BE2C (cell line): ENCODE data around the gene RAET1L.
"Not testable (repeated sequence)": the region's sequence is repeated elsewhere in the genome, so short reads cannot be mapped to it uniquely, and the experiment has no call there.

Source experiments
- DNase-seq: peaks from one replicate; pipeline ENCODE4 v3.0.0-alpha.2; 2020
- H3K27me3 ChIP-seq: fragments of 250-450 bp; sonication (Bioruptor Pico); 2 replicates; pipeline ENCODE4 v1.5.1; 2020; ENCODE audit warnings: mild to moderate bottlenecking
- H3K36me3 ChIP-seq: fragments of 250-450 bp; sonication (Bioruptor Pico); 2 replicates; pipeline ENCODE4 v1.5.1; 2020; ENCODE audit warnings: mild to moderate bottlenecking
- H3K4me1 ChIP-seq: fragments of 250-450 bp; sonication (Bioruptor Pico); 2 replicates; pipeline ENCODE4 v1.5.1; 2020
- H3K4me3 ChIP-seq: 2 replicates; pipeline ENCODE4 v1.5.1; 2011; ENCODE audit warnings: low read depth, low read length
- H3K9me3 ChIP-seq: fragments of 250-450 bp; sonication (Bioruptor Pico); 2 replicates; pipeline ENCODE4 v1.5.1; 2020
- TF ChIP-seq, protein P1 (sequence below): IDR thresholded peaks from 2 replicates; pipeline ENCODE4 v1.5.1; 2012; ENCODE audit warnings: mild to moderate bottlenecking, low read depth, low read length

RAET1L gene

DNA sequence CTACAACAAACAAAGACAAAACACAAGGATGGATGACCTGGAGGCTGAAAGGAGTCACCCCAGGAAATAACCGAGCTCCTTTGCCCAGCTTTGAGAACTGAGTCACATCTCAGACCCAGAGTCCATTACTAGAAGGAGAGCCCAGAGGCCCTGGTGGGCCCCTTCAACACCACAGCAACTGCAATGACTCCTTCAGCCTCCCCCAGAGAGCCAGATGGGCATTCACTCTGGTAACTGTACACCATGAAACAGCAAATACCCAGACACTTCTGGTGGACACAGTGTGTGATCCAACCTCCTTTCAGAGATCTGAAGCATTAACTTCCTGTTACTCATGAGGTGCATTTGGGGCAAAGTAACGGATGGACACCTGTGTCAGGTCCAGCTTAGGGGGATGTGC is 22.6 kb downstream of the RAET1L start:
- Histone ChIP-seq H3K4me3 (no peak overlapping the region), H3K9me3 (no peaks in the 10 kb centered on the region), H3K27me3 (peaks cover 6% of the 10 kb centered on the region), H3K36me3 (no peaks in the 10 kb centered on the region), H3K4me1 (no peaks in the 10 kb centered on the region)
- no peak for DNase-seq
- TF ChIP-seq, protein P1, sequence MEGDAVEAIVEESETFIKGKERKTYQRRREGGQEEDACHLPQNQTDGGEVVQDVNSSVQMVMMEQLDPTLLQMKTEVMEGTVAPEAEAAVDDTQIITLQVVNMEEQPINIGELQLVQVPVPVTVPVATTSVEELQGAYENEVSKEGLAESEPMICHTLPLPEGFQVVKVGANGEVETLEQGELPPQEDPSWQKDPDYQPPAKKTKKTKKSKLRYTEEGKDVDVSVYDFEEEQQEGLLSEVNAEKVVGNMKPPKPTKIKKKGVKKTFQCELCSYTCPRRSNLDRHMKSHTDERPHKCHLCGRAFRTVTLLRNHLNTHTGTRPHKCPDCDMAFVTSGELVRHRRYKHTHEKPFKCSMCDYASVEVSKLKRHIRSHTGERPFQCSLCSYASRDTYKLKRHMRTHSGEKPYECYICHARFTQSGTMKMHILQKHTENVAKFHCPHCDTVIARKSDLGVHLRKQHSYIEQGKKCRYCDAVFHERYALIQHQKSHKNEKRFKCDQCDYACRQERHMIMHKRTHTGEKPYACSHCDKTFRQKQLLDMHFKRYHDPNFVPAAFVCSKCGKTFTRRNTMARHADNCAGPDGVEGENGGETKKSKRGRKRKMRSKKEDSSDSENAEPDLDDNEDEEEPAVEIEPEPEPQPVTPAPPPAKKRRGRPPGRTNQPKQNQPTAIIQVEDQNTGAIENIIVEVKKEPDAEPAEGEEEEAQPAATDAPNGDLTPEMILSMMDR, result no peak

DNA sequence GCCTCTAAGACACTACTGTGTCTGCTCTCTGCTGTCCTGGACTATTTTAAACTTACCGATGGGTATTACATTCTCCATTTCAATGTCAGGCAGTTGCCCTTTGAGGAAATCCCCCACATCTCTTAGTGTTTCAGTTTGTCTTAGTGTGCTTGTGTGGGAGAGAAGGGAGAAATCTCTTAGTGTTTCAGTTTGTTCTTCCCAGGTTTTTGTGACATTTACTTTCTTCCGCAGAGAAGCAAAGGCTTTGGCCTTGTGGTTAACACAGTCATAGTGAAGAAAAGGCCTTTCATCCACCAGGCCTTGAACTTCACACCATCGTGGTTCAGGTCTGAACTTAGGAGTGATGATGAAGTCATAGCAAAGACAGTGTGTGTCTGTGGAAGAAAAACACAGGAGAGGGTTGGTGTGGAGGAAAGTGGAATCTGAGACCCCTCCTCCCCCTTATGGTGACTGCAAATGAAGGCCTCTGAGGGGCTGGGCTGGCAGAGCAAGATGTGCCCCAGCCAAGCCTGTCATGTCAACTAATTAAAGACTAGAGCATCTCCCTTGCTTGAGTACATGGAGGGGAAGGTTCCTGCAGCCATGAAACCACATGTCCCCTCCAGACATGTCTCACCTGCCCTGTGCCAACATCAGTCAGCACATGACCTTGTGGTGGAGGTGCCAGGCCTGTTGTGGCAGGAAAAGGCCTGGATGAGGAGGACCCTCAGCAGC is 23.9 kb downstream of the RAET1L start:
- TF ChIP-seq, protein P1, result no peak
- peaks cover 10% of the 10 kb centered on the region for H3K27me3 ChIP-seq
- DNase-seq, result no peak

DNA sequence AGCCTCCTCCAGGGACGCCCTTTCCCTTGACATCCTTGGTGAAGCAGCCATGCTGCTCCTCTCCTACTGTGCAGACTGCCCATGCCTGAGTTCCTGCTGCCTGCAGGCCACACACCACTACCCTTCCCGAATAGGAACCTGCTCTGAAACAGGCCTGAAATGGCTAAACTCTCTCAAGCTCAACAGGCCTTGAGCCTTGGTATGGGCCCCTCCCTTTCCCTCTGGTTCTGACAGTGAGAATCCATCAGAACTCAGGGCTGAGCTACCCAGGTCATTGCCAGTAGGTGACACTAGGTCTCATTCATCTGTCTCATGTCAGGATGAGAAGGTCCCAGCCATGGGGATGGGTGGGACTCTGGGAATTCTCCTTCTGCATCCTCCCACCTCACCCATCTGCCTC is 25.7 kb downstream of the RAET1L start:
- H3K27me3 ChIP-seq, result peaks cover 21% of the 10 kb centered on the region
- no peaks in the 10 kb centered on the region for H3K4me1 ChIP-seq
- no peak overlapping the region for H3K4me3 ChIP-seq
- no peaks in the 10 kb centered on the region for H3K36me3 ChIP-seq
- TF ChIP-seq, protein P1, result no peak
- DNase-seq, result no peak
- H3K9me3 ChIP-seq, result no peaks in the 10 kb centered on the region

More for the DNA sequence above, 23.9 kb downstream of the RAET1L start:
- H3K4me1 ChIP-seq, result no peaks in the 10 kb centered on the region
- H3K36me3 ChIP-seq, result no peaks in the 10 kb centered on the region
- no peaks in the 10 kb centered on the region for H3K9me3 ChIP-seq
- H3K4me3 ChIP-seq, result no peak overlapping the region

DNA sequence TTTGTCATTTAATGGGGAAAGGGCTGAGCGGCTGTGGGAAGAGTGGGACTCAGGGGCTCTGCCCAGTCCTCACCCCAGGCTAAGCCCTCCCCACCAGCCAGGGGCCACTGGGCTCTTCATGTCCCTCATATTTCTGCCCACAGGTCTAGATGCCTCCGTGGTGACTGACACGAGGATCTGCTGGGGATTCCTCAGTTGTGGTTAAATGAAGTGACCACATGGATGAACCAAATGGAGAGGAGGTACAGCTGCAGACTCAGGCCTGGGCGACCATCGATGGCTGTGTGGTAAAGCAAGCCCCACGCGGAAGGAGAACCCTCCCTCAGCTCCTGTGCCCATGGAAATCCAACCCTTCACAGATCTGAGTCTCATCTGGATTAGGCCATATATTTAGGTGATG is 29.4 kb downstream of the RAET1L start:
- Histone ChIP-seq H3K4me1 (no peaks in the 10 kb centered on the region), H3K36me3 (no peaks in the 10 kb centered on the region), H3K4me3 (no peak overlapping the region), H3K9me3 (no peaks in the 10 kb centered on the region), H3K27me3 (peaks cover 52% of the 10 kb centered on the region)
- DNase-seq, result no peak
- TF ChIP-seq, protein P1, result no peak

DNA sequence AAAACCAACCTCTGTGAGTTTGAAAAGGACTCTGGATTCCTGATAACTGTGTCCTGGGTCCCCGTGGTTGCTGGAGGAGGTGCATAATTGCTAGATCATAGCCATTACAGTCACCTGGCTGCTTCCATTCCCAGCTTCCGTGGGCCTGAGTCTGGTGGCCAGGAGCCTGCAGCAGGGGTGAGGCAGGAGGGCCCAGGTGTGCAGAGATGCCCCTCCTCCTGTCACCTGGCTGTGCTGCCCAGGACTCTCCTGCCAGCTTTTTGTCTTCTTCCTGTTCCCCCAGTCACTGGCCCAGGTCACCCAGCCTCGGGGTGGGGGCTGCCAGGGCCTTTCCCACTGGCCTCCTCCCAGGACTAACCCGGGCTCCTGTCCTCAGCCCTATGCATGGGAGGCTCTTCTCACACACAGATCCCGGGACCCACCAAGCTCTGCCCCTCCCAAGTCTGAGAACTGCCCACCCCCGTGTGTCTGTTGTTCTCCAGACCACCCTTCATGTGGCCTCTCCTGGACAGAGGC is 30.0 kb downstream of the RAET1L start:
- DNase-seq, result no peak
- H3K27me3 ChIP-seq, result peaks cover 59% of the 10 kb centered on the region
- no peaks in the 10 kb centered on the region for H3K9me3 ChIP-seq
- TF ChIP-seq, protein P1, result no peak
- H3K4me1 ChIP-seq, result no peaks in the 10 kb centered on the region
- no peaks in the 10 kb centered on the region for H3K36me3 ChIP-seq
- no peak overlapping the region for H3K4me3 ChIP-seq

DNA sequence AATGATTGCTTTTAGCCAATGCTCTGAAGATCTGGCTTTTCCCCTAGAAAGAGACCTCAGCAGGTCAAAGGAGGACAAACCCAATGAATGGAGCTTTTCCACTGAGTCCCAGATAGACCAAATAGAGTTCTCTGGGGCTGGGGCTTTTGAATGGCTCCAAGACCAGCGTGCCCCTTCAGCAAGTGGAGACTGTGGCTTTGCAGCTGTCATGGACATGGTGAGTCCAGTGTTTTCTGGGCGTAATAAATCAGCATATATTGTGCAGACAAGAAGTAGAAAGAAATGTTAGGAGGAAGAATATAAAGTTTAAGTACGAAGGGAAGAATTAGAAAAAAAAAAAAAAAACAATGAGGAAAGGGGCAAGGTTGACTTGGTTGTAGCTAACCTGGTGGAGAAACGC is 33.5 kb downstream of the RAET1L start:
- Histone ChIP-seq H3K4me3 (no peak overlapping the region), H3K4me1 (no peaks in the 10 kb centered on the region), H3K9me3 (no peaks in the 10 kb centered on the region), H3K27me3 (peaks cover 87% of the 10 kb centered on the region), H3K36me3 (no peaks in the 10 kb centered on the region)
- DNase-seq, result no peak
- TF ChIP-seq, protein P1, result no peak

DNA sequence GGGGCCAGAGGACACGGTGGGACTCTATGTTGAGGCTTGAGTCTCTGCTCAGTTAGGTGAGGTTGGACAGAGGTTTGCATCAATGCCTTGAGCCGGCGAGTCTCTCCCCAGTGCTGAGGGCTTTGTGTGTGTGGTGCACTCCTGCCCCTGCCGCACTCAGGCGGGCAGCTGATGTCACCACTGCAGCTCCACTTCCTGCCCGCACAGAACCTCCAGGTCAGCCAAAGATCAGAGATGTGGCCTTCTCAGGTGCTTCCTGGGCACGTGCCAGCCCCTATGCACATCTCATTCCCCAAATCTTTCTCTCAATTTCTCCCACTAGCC is 33.9 kb downstream of the RAET1L start:
- DNase-seq, result not testable (repeated sequence)

More for the DNA sequence above, 33.9 kb downstream of the RAET1L start:
- peaks cover 90% of the 10 kb centered on the region for H3K27me3 ChIP-seq
- not testable (repeated sequence) for H3K36me3 ChIP-seq, H3K4me3 ChIP-seq, H3K9me3 ChIP-seq, H3K4me1 ChIP-seq
